GM08714 (cell line): ENCODE results near the gene PSD2.

ENCODE experiments used
- H3K4me3 ChIP-seq: fragments of 200-500 bp; sonication (Bioruptor generic); 2 replicates; pipeline ENCODE4 v1.5.1; 2014; ENCODE audit warnings: mild to moderate bottlenecking, low read length, inconsistent platforms
- ZNF274 ChIP-seq: IDR thresholded peaks from 2 replicates; pipeline ENCODE4 v1.6.1; 2012; ENCODE audit warnings: mild to moderate bottlenecking, low read depth, low read length

Gene PSD2

GRCh38 chr5:139869042-139869790 lies 73.6 kb downstream of the PSD2 start:
- no peak for TF ChIP-seq ZNF274
- H3K4me3 ChIP-seq = no peak overlapping the region

- TF ChIP-seq ZNF274 = no peak
- no peak overlapping the region for H3K4me3 ChIP-seq
Observed at GRCh38 chr5:139870677-139871076, 75.1 kb downstream of the PSD2 start.

GRCh38 chr5:139871614-139872013 lies 76.0 kb downstream of the PSD2 start:
- TF ChIP-seq ZNF274 = no peak
- H3K4me3 ChIP-seq = no peak overlapping the region

- TF ChIP-seq ZNF274 = no peak
- no peak overlapping the region for H3K4me3 ChIP-seq
Observed at GRCh38 chr5:139872052-139872766, 76.6 kb downstream of the PSD2 start.

GRCh38 chr5:139872851-139873794 lies 77.5 kb downstream of the PSD2 start:
- no peak for TF ChIP-seq ZNF274
- no peak overlapping the region for H3K4me3 ChIP-seq

- no peak overlapping the region for H3K4me3 ChIP-seq
- no peak for TF ChIP-seq ZNF274
Observed at GRCh38 chr5:139875957-139876356, 80.3 kb downstream of the PSD2 start.

- H3K4me3 ChIP-seq = no peak overlapping the region
- no peak for TF ChIP-seq ZNF274
Observed at GRCh38 chr5:139877129-139877597, 81.6 kb downstream of the PSD2 start.

GRCh38 chr5:139878093-139878492 lies 82.5 kb downstream of the PSD2 start:
- TF ChIP-seq ZNF274 = no peak
- H3K4me3 ChIP-seq = no peak overlapping the region

GRCh38 chr5:139880416-139881142 lies 85.0 kb downstream of the PSD2 start:
- H3K4me3 ChIP-seq = no peak overlapping the region
- TF ChIP-seq ZNF274 = no peak

GRCh38 chr5:139881143-139881733 lies 85.6 kb downstream of the PSD2 start:
- TF ChIP-seq ZNF274 = no peak
- no peak overlapping the region for H3K4me3 ChIP-seq

GRCh38 chr5:139882316-139882715 lies 86.7 kb downstream of the PSD2 start:
- no peak overlapping the region for H3K4me3 ChIP-seq
- no peak for TF ChIP-seq ZNF274

- H3K4me3 ChIP-seq = no peak overlapping the region
- TF ChIP-seq ZNF274 = no peak
Observed at GRCh38 chr5:139882961-139883539, 87.4 kb downstream of the PSD2 start.

GRCh38 chr5:139884144-139884543 lies 88.5 kb downstream of the PSD2 start:
- no peak overlapping the region for H3K4me3 ChIP-seq
- no peak for TF ChIP-seq ZNF274
